Measurements from ENCODE around the gene USP10.

Gene USP10

DNA sequence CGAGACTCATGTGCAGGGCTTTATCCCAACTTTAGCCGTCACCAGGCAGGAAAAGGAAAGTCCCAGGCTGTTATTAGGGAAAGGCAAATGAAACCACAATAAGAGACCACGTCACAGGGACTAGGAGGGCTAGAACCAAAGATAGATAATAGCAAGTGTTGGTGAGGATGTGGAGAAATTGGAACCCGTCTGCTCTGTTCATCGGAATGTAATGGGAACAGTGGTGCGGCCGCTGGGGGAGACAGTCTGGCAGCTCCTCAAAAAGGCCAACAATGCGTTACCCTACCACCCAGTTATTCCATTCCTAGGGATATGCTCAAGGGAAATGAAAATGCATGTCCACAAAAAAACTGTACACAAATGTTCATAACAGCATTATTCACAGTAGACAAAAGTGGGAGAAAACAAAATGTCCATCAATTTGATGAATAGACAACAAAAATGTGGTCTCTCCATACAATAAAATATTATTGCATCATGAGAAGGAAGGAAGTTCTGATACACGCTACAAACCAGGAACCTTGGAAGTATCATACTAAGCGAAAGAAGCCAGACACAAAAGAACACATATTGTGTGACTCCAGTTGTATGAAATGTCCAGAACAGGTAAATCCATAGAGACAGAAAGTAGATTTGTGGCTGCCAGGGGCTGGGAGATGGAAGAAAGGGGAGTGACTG lies 19.5 kb upstream of the USP10 start:
- no peaks in the 10 kb centered on the region for H3K4me1 ChIP-seq (ENCODE audit: control extremely low read depth in 1 of 4, control insufficient read depth in 4 of 4, insufficient read depth in 4 of 4, low read length in 3 of 4)
- no peak for DNase-seq
- H3K9me3 ChIP-seq (ENCODE audit: control extremely low read depth in 1 of 5, control insufficient read depth in 4 of 5, insufficient read depth in 2 of 5, low read depth in 1 of 5, low read length in 4 of 5), result no peaks in the 10 kb centered on the region
- 88% methylated on average over 10 of the region's 10 CpGs for WGBS (ENCODE audit: insufficient coverage)
- peaks cover 0 to 7% (median 0%) of the 10 kb centered on the region in 5 experiments for H3K27me3 ChIP-seq (replicated peaks in 2 of 5; ENCODE audit: control insufficient read depth in 4 of 5, insufficient read depth in 5 of 5, low read length in 4 of 5)
- H3K36me3 ChIP-seq (ENCODE audit: control insufficient read depth in 4 of 4, insufficient read depth in 4 of 4, low read length in 3 of 4), result no peaks in the 10 kb centered on the region
- no peak overlapping the region for H3K4me3 ChIP-seq (ENCODE audit: control insufficient read depth in 1 of 7, extremely low read depth in 1 of 7, insufficient read depth in 4 of 7, low read depth in 2 of 7, low read length in 6 of 7)
- ChIA-PET POLR2A (no interaction called here), CTCF (interaction anchor here (0.6 to 1.5 kb wide), 3 partner anchors 8 to 82 kb away, joined by 3 to 9 read pairs (median 3); no protein-coding TSS in a partner anchor)
- H3K27ac ChIP-seq (ENCODE audit: insufficient read depth in 1 of 2, low read depth in 1 of 2, low read length in 2 of 2, poor library complexity in 1 of 2, severe bottlenecking in 2 of 2), result no peak overlapping the region

DNA sequence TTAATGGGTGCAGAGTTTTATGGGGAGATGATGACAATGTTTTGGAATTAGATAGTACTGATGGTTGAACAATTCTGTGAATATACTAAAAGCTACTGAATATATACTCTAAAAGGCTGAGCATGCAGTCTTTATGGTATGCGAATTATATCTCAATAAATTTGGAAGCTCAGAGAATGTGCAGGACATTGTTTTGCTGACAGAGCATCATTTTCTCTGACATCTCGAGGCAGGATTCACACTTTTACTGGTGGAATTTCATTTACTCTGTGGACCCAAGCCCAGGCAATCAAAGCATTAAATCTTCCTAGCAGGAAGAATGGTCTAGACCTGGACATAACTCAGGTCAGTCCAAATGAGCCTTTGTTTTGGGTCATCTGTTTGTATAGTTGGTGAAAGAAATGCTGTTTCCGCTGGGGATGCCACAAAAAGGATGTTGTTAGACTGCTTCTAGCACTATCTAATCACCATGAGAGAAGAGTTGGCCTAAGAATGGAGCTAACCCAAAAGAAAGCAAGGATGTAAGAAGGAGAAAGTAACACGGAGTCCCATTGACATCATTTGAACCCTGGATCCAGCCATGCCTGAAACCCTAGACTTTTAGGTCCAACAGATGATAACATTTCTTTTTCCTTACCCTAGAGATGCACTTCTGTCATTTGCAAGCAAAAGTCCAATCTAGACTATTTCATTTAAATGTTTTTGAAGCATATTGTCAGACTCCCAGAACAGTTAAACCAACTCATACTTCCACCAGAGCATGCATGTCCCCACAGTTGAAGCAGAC lies 18.8 kb upstream of the USP10 start:
- no peaks in the 10 kb centered on the region for H3K9me3 ChIP-seq (ENCODE audit: control extremely low read depth in 1 of 5, control insufficient read depth in 4 of 5, insufficient read depth in 2 of 5, low read depth in 1 of 5, low read length in 4 of 5)
- H3K36me3 ChIP-seq (ENCODE audit: control insufficient read depth in 4 of 4, insufficient read depth in 4 of 4, low read length in 3 of 4), result no peaks in the 10 kb centered on the region
- no peak for DNase-seq
- ChIA-PET CTCF (interaction anchor here (0.6 to 1.5 kb wide), 5 partner anchors 9 to 81 kb away, joined by 3 to 9 read pairs (median 5); no protein-coding TSS in a partner anchor), POLR2A (no interaction called here)
- H3K4me3 ChIP-seq (ENCODE audit: control insufficient read depth in 1 of 7, extremely low read depth in 1 of 7, insufficient read depth in 4 of 7, low read depth in 2 of 7, low read length in 6 of 7), result no peak overlapping the region
- H3K27ac ChIP-seq (ENCODE audit: insufficient read depth in 1 of 2, low read depth in 1 of 2, low read length in 2 of 2, poor library complexity in 1 of 2, severe bottlenecking in 2 of 2), result no peak overlapping the region
- H3K4me1 ChIP-seq (ENCODE audit: control extremely low read depth in 1 of 4, control insufficient read depth in 4 of 4, insufficient read depth in 4 of 4, low read length in 3 of 4), result no peaks in the 10 kb centered on the region
- peaks cover 0 to 7% (median 0%) of the 10 kb centered on the region in 5 experiments for H3K27me3 ChIP-seq (replicated peaks in 2 of 5; ENCODE audit: control insufficient read depth in 4 of 5, insufficient read depth in 5 of 5, low read length in 4 of 5)
- WGBS (ENCODE audit: insufficient coverage), result 100% methylated on average over 3 of the region's 4 CpGs

DNA sequence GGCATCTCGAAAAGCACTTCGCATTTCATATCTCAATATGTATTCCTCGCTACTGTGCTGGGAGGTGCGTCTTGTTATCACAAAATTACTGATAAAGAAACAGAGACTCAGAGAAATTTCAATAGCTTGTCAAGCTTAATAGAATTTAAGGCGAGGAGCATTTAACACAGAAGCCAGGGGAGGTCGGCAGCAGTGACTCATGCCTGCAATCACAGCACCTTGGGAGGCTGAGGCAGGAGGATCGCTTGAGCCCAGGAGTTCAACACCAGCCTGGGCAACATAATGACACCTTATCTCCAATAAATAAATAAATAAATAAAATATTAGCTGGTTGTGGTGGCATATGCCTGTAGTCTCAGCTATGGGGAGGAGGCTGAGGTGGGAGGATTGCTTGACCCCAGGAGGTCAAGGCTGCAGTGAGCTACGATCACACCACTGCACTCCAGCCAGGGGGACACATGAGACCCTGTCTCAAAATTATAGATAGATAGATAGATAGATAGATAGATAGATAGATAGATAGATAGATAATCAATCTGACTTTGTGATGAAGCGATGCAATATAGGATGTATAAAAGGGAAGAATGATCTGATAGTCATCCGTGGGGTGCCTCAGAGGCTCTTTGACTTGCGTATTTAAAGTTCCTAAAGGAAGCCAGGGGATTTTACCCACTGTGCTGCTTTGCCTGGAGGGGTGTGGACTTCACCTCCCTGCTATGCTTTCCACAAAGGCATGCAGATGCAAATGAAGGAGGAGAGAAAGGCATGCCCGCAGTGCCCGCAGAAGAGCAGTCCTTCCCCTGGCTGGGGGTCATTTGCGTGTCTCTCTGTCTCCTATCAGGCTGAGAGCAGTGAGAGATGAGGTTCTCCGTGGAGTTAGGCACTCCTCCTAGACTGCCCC lies 15.9 kb upstream of the USP10 start:
- H3K27ac ChIP-seq (ENCODE audit: insufficient read depth in 1 of 2, low read depth in 1 of 2, low read length in 2 of 2, poor library complexity in 1 of 2, severe bottlenecking in 2 of 2), result no peak overlapping the region
- H3K4me3 ChIP-seq (ENCODE audit: control insufficient read depth in 1 of 7, extremely low read depth in 1 of 7, insufficient read depth in 4 of 7, low read depth in 2 of 7, low read length in 6 of 7), result no peak overlapping the region
- 89% methylated on average over 9 of the region's 15 CpGs for WGBS (ENCODE audit: insufficient coverage)
- POLR2A ChIA-PET, result no interaction called here
- peaks cover 0 to 4% (median 0%) of the 10 kb centered on the region in 5 experiments for H3K9me3 ChIP-seq (ENCODE audit: control extremely low read depth in 1 of 5, control insufficient read depth in 4 of 5, insufficient read depth in 2 of 5, low read depth in 1 of 5, low read length in 4 of 5)
- DNase-seq, result no peak
- CTCF ChIA-PET, result interaction anchor here (1.5 kb wide), 1 partner anchor 12 kb away, joined by 5 read pairs; no protein-coding TSS in a partner anchor
- H3K36me3 ChIP-seq (ENCODE audit: control insufficient read depth in 4 of 4, insufficient read depth in 4 of 4, low read length in 3 of 4), result no peaks in the 10 kb centered on the region
- peaks cover 0 to 2% (median 0%) of the 10 kb centered on the region in 4 experiments for H3K4me1 ChIP-seq (ENCODE audit: control extremely low read depth in 1 of 4, control insufficient read depth in 4 of 4, insufficient read depth in 4 of 4, low read length in 3 of 4)
- H3K27me3 ChIP-seq (replicated peaks in 2 of 5; ENCODE audit: control insufficient read depth in 4 of 5, insufficient read depth in 5 of 5, low read length in 4 of 5), result peaks cover 0 to 7% (median 0%) of the 10 kb centered on the region in 5 experiments

DNA sequence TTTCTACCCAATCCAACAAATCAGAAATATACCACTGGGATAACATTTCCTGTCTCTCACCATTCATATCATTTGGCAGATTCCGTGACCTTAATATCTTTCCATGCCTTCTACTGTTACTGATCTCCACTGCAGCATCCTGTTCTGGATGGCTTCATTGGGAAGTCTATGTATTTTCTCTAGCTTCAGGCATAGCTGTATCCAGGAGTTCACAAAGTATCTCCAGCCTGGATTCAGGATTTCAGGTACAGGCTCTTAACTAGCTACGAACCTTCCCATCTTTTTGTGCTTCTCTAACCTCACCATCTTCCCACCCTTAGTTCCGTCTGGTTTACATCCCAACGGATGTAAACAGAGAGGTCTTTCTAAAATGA lies 15.2 kb upstream of the USP10 start:
- Histone ChIP-seq H3K9me3 (ENCODE audit: control extremely low read depth in 1 of 5, control insufficient read depth in 4 of 5, insufficient read depth in 2 of 5, low read depth in 1 of 5, low read length in 4 of 5) (peaks cover 0 to 4% (median 0%) of the 10 kb centered on the region in 5 experiments), H3K27me3 (replicated peaks in 2 of 5; ENCODE audit: control insufficient read depth in 4 of 5, insufficient read depth in 5 of 5, low read length in 4 of 5) (peaks cover 0 to 7% (median 0%) of the 10 kb centered on the region in 5 experiments), H3K4me3 (ENCODE audit: control insufficient read depth in 1 of 7, extremely low read depth in 1 of 7, insufficient read depth in 4 of 7, low read depth in 2 of 7, low read length in 6 of 7) (no peak overlapping the region), H3K4me1 (ENCODE audit: control extremely low read depth in 1 of 4, control insufficient read depth in 4 of 4, insufficient read depth in 4 of 4, low read length in 3 of 4) (peaks cover 0 to 2% (median 0%) of the 10 kb centered on the region in 4 experiments), H3K27ac (ENCODE audit: insufficient read depth in 1 of 2, low read depth in 1 of 2, low read length in 2 of 2, poor library complexity in 1 of 2, severe bottlenecking in 2 of 2) (no peak overlapping the region), H3K36me3 (ENCODE audit: control insufficient read depth in 4 of 4, insufficient read depth in 4 of 4, low read length in 3 of 4) (no peaks in the 10 kb centered on the region)
- CTCF ChIA-PET, result interaction anchor here (1.5 to 1.8 kb wide), 2 partner anchors 12 to 13 kb away, joined by 5 to 9 read pairs; no protein-coding TSS in a partner anchor
- POLR2A ChIA-PET, result no interaction called here
- WGBS (ENCODE audit: insufficient coverage), result 97% methylated on average over 4 of the region's 4 CpGs
- DNase-seq, result no peak

DNA sequence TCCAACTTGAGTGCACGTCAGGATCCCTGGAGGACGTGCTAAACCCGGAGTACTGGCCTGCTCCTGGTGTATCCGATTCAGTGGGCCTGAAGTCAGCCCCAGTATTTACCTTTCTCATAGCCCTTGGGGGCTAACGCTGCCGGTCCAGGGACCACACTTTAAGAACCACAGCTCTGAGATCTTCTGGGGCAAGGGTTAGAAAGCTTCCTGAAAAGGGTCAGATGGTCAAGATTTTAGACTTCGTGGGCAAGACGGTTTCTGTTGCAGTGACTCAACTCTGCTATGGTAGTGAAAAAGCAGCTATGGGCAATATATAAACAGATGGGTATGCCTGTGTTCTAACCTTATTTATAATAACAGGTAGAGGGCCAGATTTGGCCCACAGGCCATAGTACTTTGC lies 14.6 kb upstream of the USP10 start:
- ChIA-PET POLR2A (interaction anchor here (0.7 kb wide), 1 partner anchor 16 kb away, joined by 3 read pairs; no protein-coding TSS in a partner anchor), CTCF (interaction anchor here (1.8 kb wide), 1 partner anchor 13 kb away, joined by 9 read pairs; no protein-coding TSS in a partner anchor)

DNA sequence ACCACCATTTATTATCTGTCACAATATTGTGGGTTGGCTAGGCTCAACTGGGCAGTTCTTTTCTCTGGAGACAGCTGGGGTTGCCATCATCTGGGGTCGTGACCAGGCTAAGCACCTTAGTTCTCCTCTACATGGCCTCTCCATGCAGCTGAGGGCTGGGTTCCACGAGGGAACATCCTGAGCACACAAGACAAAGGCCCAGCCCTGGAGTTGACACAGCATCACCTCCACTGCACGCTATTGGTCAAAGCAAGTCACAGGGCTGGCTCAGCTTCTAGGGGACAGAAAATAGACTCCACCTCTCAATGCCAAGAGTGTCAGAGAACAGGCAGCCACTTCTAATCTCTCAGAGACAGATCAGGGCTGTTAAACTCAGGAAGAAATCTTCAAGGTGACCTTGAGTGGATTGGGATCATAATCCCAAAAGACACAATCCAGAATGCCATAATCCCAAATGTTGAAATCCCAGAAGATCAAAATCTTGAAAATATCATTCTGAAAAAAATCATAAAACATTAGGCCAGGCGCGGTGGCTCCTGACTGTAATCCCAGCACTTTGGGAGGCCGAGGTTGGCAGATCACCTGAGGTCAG lies 13.0 kb upstream of the USP10 start:
- H3K27ac ChIP-seq (ENCODE audit: insufficient read depth in 1 of 2, low read depth in 1 of 2, low read length in 2 of 2, poor library complexity in 1 of 2, severe bottlenecking in 2 of 2), result no peak overlapping the region
- no peaks in the 10 kb centered on the region for H3K36me3 ChIP-seq (ENCODE audit: control insufficient read depth in 4 of 4, insufficient read depth in 4 of 4, low read length in 3 of 4)
- H3K4me1 ChIP-seq (ENCODE audit: control extremely low read depth in 1 of 4, control insufficient read depth in 4 of 4, insufficient read depth in 4 of 4, low read length in 3 of 4), result peaks cover 0 to 2% (median 0%) of the 10 kb centered on the region in 4 experiments
- CTCF ChIA-PET, result interaction anchor here (0.9 to 1.9 kb wide), 3 partner anchors 12 to 15 kb away, joined by 3 to 4 read pairs (median 4); no protein-coding TSS in a partner anchor
- POLR2A ChIA-PET, result no interaction called here
- H3K9me3 ChIP-seq (ENCODE audit: control extremely low read depth in 1 of 5, control insufficient read depth in 4 of 5, insufficient read depth in 2 of 5, low read depth in 1 of 5, low read length in 4 of 5), result peaks cover 0 to 4% (median 0%) of the 10 kb centered on the region in 5 experiments
- peaks cover 0 to 7% (median 0%) of the 10 kb centered on the region in 5 experiments for H3K27me3 ChIP-seq (replicated peaks in 2 of 5; ENCODE audit: control insufficient read depth in 4 of 5, insufficient read depth in 5 of 5, low read length in 4 of 5)
- H3K4me3 ChIP-seq (ENCODE audit: control insufficient read depth in 1 of 7, extremely low read depth in 1 of 7, insufficient read depth in 4 of 7, low read depth in 2 of 7, low read length in 6 of 7), result no peak overlapping the region
- peak in 2 of 3 donors; percentile 10 to 24 for DNase-seq
- 97% methylated on average over 6 of the region's 6 CpGs for WGBS (ENCODE audit: insufficient coverage)

More for the DNA sequence above, 14.6 kb upstream of the USP10 start:
- no peak for DNase-seq
- no peaks in the 10 kb centered on the region for H3K36me3 ChIP-seq (ENCODE audit: control insufficient read depth in 4 of 4, insufficient read depth in 4 of 4, low read length in 3 of 4)
- peaks cover 0 to 7% (median 0%) of the 10 kb centered on the region in 5 experiments for H3K27me3 ChIP-seq (replicated peaks in 2 of 5; ENCODE audit: control insufficient read depth in 4 of 5, insufficient read depth in 5 of 5, low read length in 4 of 5)
- H3K4me3 ChIP-seq (ENCODE audit: control insufficient read depth in 1 of 7, extremely low read depth in 1 of 7, insufficient read depth in 4 of 7, low read depth in 2 of 7, low read length in 6 of 7), result no peak overlapping the region
- peaks cover 0 to 2% (median 0%) of the 10 kb centered on the region in 4 experiments for H3K4me1 ChIP-seq (ENCODE audit: control extremely low read depth in 1 of 4, control insufficient read depth in 4 of 4, insufficient read depth in 4 of 4, low read length in 3 of 4)
- H3K27ac ChIP-seq (ENCODE audit: insufficient read depth in 1 of 2, low read depth in 1 of 2, low read length in 2 of 2, poor library complexity in 1 of 2, severe bottlenecking in 2 of 2), result no peak overlapping the region
- 89% methylated on average over 8 of the region's 8 CpGs for WGBS (ENCODE audit: insufficient coverage)
- H3K9me3 ChIP-seq (ENCODE audit: control extremely low read depth in 1 of 5, control insufficient read depth in 4 of 5, insufficient read depth in 2 of 5, low read depth in 1 of 5, low read length in 4 of 5), result peaks cover 0 to 4% (median 0%) of the 10 kb centered on the region in 5 experiments
